Measurements from ENCODE around the gene EFHD2.
"Not testable (repeated sequence)": the region's sequence is repeated elsewhere in the genome, so short reads cannot be mapped to it uniquely, and the experiment has no call there.

DNA sequence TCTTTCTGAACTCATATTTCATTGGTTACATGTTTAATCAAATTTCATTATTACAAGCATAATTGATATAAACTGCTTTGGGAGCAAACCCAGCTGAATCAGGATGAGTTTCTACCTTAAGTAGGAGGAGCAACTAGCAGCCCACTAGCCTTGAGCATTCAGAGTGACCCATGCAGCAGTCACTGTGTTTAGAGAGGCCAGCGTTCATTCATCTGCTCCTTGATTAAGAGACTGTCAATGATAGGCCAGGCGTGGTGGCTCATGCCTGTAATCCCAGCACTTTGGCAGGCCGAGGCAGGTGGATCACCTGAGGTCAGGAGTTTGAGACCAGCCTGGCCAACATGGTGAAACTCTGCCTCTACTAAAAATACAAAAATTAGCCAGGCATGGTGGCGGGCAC lies 48.7 kb downstream of the EFHD2 start:
- TF ChIP-seq, protein P1, sequence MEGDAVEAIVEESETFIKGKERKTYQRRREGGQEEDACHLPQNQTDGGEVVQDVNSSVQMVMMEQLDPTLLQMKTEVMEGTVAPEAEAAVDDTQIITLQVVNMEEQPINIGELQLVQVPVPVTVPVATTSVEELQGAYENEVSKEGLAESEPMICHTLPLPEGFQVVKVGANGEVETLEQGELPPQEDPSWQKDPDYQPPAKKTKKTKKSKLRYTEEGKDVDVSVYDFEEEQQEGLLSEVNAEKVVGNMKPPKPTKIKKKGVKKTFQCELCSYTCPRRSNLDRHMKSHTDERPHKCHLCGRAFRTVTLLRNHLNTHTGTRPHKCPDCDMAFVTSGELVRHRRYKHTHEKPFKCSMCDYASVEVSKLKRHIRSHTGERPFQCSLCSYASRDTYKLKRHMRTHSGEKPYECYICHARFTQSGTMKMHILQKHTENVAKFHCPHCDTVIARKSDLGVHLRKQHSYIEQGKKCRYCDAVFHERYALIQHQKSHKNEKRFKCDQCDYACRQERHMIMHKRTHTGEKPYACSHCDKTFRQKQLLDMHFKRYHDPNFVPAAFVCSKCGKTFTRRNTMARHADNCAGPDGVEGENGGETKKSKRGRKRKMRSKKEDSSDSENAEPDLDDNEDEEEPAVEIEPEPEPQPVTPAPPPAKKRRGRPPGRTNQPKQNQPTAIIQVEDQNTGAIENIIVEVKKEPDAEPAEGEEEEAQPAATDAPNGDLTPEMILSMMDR (IDR thresholded peaks at IDR 0.05): not testable (repeated sequence)
- TF ChIP-seq POLR2A (IDR thresholded peaks at IDR 0.05): peak in 1 of 3 donors; percentile 13

Data from body of pancreas (tissue), 4 donors.